HK-2 (cell line): ENCODE results near the gene INHBC.
"Not testable (repeated sequence)": the region's sequence is repeated elsewhere in the genome, so short reads cannot be mapped to it uniquely, and the experiment has no call there.

ENCODE experiments used
- DNase-seq: peaks from one replicate; pipeline ENCODE4 v3.0.0-alpha.2; 2018; ENCODE audit not compliant: unreplicated experiment

INHBC gene

GRCh38 chr12:57429473-57430111, 5.0 kb upstream of the INHBC start:
- DNase-seq: no peak

- DNase-seq: peak; percentile 57
Measured at GRCh38 chr12:57430112-57430930, 4.3 kb upstream of the INHBC start.

GRCh38 chr12:57430931-57431566, 3.5 kb upstream of the INHBC start, which contains the start of gene R3HDM2:
TSS of gene R3HDM2 (minus strand) at chr12:57431043. CDS start at chr12:57310428, 120,615 bp downstream.
- peak; percentile 96 for DNase-seq

GRCh38 chr12:57431654-57432188, 2.9 kb upstream of the INHBC start:
- DNase-seq: no peak

GRCh38 chr12:57433370-57433769, 1.2 kb upstream of the INHBC start:
- no peak for DNase-seq

- DNase-seq: no peak
Measured at GRCh38 chr12:57435293-57435692, 709 bp downstream of the INHBC start.

GRCh38 chr12:57438400-57438799, 3.8 kb downstream of the INHBC start:
- DNase-seq: no peak

- no peak for DNase-seq
Measured at GRCh38 chr12:57439762-57440266, 5.2 kb downstream of the INHBC start.

- DNase-seq: not testable (repeated sequence)
Measured at GRCh38 chr12:57441393-57441792, 6.8 kb downstream of the INHBC start.

- DNase-seq: no peak
Measured at GRCh38 chr12:57441846-57442427, 7.4 kb downstream of the INHBC start.

GRCh38 chr12:57444337-57444736, 9.8 kb downstream of the INHBC start:
- not testable (repeated sequence) for DNase-seq

GRCh38 chr12:57444744-57445143, 10.2 kb downstream of the INHBC start:
- DNase-seq: no peak

GRCh38 chr12:57446292-57446960, 11.8 kb downstream of the INHBC start:
- DNase-seq: no peak

GRCh38 chr12:57448669-57449068, 14.1 kb downstream of the INHBC start:
- no peak for DNase-seq

- no peak for DNase-seq
Measured at GRCh38 chr12:57449375-57449774, 14.8 kb downstream of the INHBC start.

GRCh38 chr12:57450057-57450456, 15.5 kb downstream of the INHBC start:
- DNase-seq: no peak

- DNase-seq: no peak
Measured at GRCh38 chr12:57451233-57451778, 16.7 kb downstream of the INHBC start.

GRCh38 chr12:57452181-57452936, 17.8 kb downstream of the INHBC start:
- peak; percentile 55 for DNase-seq

- DNase-seq: peak; percentile 76
Measured at GRCh38 chr12:57452937-57453509, 18.4 kb downstream of the INHBC start.

- DNase-seq: no peak
Measured at GRCh38 chr12:57454213-57454565, 19.6 kb downstream of the INHBC start.
